Activated CD8-positive, alpha-beta memory T cell treated with anti-CD3 and anti-CD28 coated beads, Interleukin-2, amount 50 U/mL, for 1 hour (primary cell): ENCODE data around the gene MCAM.

ENCODE experiments used
- DNase-seq: peaks from one replicate; pipeline ENCODE4 v3.0.0-alpha.2; 2020; ENCODE audit errors: extremely low read depth

MCAM gene

GRCh38 chr11:119263352-119263940 lies 53.5 kb downstream of the MCAM start:
- no peak for DNase-seq

- no peak for DNase-seq
Observed at GRCh38 chr11:119262668-119263351, 54.1 kb downstream of the MCAM start.

- no peak for DNase-seq
Observed at GRCh38 chr11:119258983-119259382, 57.9 kb downstream of the MCAM start.
